WTC11 (cell line): ENCODE results near the gene STRADB. TPM values are rescaled to one million over a fixed set of nuclear protein-coding genes. Genes with fewer than 3 reads are reported as not detected.
A peak's percentile ranks its signal among the peaks of the same experiment; 100 is the strongest.

ENCODE experiments used
- ATAC-seq: fragments of 200-7000 bp; cut with Tn5 transposase; 2 replicates; pipeline ENCODE4 v1.10.0; 2021; ENCODE audit warnings: mild to moderate bottlenecking, moderate library complexity
- CTCF ChIA-PET: fragments of 300-600 bp; sonication (Branson Sonifier 250); formaldehyde crosslinking; loops from one replicate; lab custom pipeline; 2021; ENCODE audit warnings: antibody characterized with exemption; lab: Charles Lee
- POLR2A ChIA-PET: fragments of 350-600 bp; sonication (Branson Sonifier 250); formaldehyde crosslinking; loops from one replicate; lab custom pipeline; 2021; ENCODE audit warnings: antibody characterized with exemption; lab: Charles Lee
- DNase-seq: peaks from one replicate; pipeline ENCODE4 v3.0.0; 2021; ENCODE audit warnings: low spot score
- H3K27ac Mint-ChIP-seq: 2 replicates; pipeline ENCODE4 v1.8.0; 2021; ENCODE audit warnings: mixed read lengths
- H3K27me3 Mint-ChIP-seq: 2 replicates; pipeline ENCODE4 v1.8.0; 2021; ENCODE audit warnings: low read depth, mild to moderate bottlenecking, moderate library complexity, mixed read lengths
- H3K36me3 Mint-ChIP-seq: 2 replicates; pipeline ENCODE4 v1.8.0; 2021; ENCODE audit warnings: mixed read lengths
- H3K4me1 Mint-ChIP-seq: 2 replicates; pipeline ENCODE4 v1.8.0; 2022; ENCODE audit warnings: mixed read lengths
- H3K4me3 Mint-ChIP-seq: 2 replicates; pipeline ENCODE4 v1.8.0; 2021; ENCODE audit warnings: mild to moderate bottlenecking, moderate library complexity, mixed read lengths
- H3K9me3 Mint-ChIP-seq: 2 replicates; pipeline ENCODE4 v1.8.0; 2021; ENCODE audit warnings: mixed read lengths
- AR ChIP-seq: fragments of 250-450 bp; sonication (Bioruptor Pico); IDR thresholded peaks from 2 replicates; pipeline ENCODE4 v1.9.0; 2021; ENCODE audit warnings: mild to moderate bottlenecking
- ATF3 ChIP-seq: sonication (generic); formaldehyde crosslinking; conservative IDR thresholded peaks from 2 replicates; pipeline ENCODE4 v1.8.1; 2022; ENCODE audit warnings: mild to moderate bottlenecking, missing genetic modification reagents
- CTCF ChIP-seq: fragments of 200-600 bp; IDR thresholded peaks from 2 replicates; pipeline ENCODE4 v1.8.0; 2022; ENCODE audit warnings: antibody characterized with exemption
- GABPB1 ChIP-seq: sonication (generic); formaldehyde crosslinking; IDR thresholded peaks from 2 replicates; pipeline ENCODE4 v1.8.1; 2023; ENCODE audit warnings: mild to moderate bottlenecking, missing genetic modification reagents
- KAT7 ChIP-seq: sonication (generic); formaldehyde crosslinking; IDR thresholded peaks from 2 replicates; pipeline ENCODE4 v1.8.1; 2023; ENCODE audit warnings: missing genetic modification reagents, mild to moderate bottlenecking, borderline replicate concordance
- NR3C1 ChIP-seq: sonication (generic); formaldehyde crosslinking; conservative IDR thresholded peaks from 2 replicates; pipeline ENCODE4 v1.8.1; 2023; ENCODE audit warnings: low read depth, mild to moderate bottlenecking, missing genetic modification reagents
- OVOL2 ChIP-seq: fragments of 250-450 bp; sonication (Bioruptor Pico); IDR thresholded peaks from 2 replicates; pipeline ENCODE4 v1.9.0; 2021; ENCODE audit warnings: mild to moderate bottlenecking, borderline replicate concordance
- ZBTB21 ChIP-seq: sonication (generic); formaldehyde crosslinking; IDR thresholded peaks from 2 replicates; pipeline ENCODE4 v1.8.1; 2023; ENCODE audit warnings: mild to moderate bottlenecking, missing genetic modification reagents, borderline replicate concordance
- ZNF121 ChIP-seq: sonication (generic); formaldehyde crosslinking; IDR thresholded peaks from 2 replicates; pipeline ENCODE4 v1.8.0; 2023; ENCODE audit warnings: missing genetic modification reagents
- total RNA-seq: library from RNA; stranded (reverse); gene quantifications from 3 replicates; pipeline ENCODE4 v1.2.3, GENCODE V29; 2021
- TF ChIP-seq, protein P1 (sequence below): sonication (generic); formaldehyde crosslinking; IDR thresholded peaks from 2 replicates; pipeline ENCODE4 v1.8.0; 2022; ENCODE audit warnings: mild to moderate bottlenecking, missing genetic modification reagents
- TF ChIP-seq, protein P2 (sequence below): sonication (generic); formaldehyde crosslinking; IDR thresholded peaks from 2 replicates; pipeline ENCODE4 v1.8.1; 2022; ENCODE audit warnings: low read depth, missing genetic modification reagents, borderline replicate concordance
- TF ChIP-seq, protein P3 (sequence below): sonication (generic); formaldehyde crosslinking; IDR thresholded peaks from 2 replicates; pipeline ENCODE4 v1.8.1; 2022; ENCODE audit warnings: mild to moderate bottlenecking, missing genetic modification reagents, moderate library complexity, borderline replicate concordance
- TF ChIP-seq, protein P4 (sequence below): sonication (generic); formaldehyde crosslinking; IDR thresholded peaks from 2 replicates; pipeline ENCODE4 v1.8.0; 2023; ENCODE audit warnings: missing genetic modification reagents, mild to moderate bottlenecking, borderline replicate concordance

STRADB gene
- total RNA-seq, 1 experiment from 2014 or later: 36.7 TPM

- Mint-ChIP-seq H3K4me1 (no peaks in the 10 kb centered on the region), H3K36me3 (no peaks in the 10 kb centered on the region), H3K27ac (no peak overlapping the region), H3K27me3 (no peaks in the 10 kb centered on the region), H3K4me3 (no peak overlapping the region), H3K9me3 (no peaks in the 10 kb centered on the region)
- no peak for DNase-seq
- ChIA-PET POLR2A (no interaction called here), CTCF (no interaction called here)
- TF ChIP-seq CTCF (no peak), ZNF121 (no peak), ATF3 (no peak), KAT7 (no peak)
- TF ChIP-seq, protein P1, sequence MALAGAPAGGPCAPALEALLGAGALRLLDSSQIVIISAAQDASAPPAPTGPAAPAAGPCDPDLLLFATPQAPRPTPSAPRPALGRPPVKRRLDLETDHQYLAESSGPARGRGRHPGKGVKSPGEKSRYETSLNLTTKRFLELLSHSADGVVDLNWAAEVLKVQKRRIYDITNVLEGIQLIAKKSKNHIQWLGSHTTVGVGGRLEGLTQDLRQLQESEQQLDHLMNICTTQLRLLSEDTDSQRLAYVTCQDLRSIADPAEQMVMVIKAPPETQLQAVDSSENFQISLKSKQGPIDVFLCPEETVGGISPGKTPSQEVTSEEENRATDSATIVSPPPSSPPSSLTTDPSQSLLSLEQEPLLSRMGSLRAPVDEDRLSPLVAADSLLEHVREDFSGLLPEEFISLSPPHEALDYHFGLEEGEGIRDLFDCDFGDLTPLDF: no peak
- ATAC-seq: no peak
Measured at GRCh38 chr2:201403880-201404279, 47.7 kb upstream of the STRADB start.

GRCh38 chr2:201404699-201405280 lies 46.8 kb upstream of the STRADB start:
- H3K9me3 Mint-ChIP-seq: no peaks in the 10 kb centered on the region
- ATAC-seq (no peak), DNase-seq (no peak)
- no peaks in the 10 kb centered on the region for H3K4me1 Mint-ChIP-seq
- TF ChIP-seq AR (CRISPR knock-in tag): no peak
- TF ChIP-seq, protein P2, sequence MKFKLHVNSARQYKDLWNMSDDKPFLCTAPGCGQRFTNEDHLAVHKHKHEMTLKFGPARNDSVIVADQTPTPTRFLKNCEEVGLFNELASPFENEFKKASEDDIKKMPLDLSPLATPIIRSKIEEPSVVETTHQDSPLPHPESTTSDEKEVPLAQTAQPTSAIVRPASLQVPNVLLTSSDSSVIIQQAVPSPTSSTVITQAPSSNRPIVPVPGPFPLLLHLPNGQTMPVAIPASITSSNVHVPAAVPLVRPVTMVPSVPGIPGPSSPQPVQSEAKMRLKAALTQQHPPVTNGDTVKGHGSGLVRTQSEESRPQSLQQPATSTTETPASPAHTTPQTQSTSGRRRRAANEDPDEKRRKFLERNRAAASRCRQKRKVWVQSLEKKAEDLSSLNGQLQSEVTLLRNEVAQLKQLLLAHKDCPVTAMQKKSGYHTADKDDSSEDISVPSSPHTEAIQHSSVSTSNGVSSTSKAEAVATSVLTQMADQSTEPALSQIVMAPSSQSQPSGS (CRISPR knock-in tag): no peak
- TF ChIP-seq ZBTB21 (CRISPR knock-in tag): no peak
- no peak for TF ChIP-seq OVOL2
- TF ChIP-seq, protein P3, sequence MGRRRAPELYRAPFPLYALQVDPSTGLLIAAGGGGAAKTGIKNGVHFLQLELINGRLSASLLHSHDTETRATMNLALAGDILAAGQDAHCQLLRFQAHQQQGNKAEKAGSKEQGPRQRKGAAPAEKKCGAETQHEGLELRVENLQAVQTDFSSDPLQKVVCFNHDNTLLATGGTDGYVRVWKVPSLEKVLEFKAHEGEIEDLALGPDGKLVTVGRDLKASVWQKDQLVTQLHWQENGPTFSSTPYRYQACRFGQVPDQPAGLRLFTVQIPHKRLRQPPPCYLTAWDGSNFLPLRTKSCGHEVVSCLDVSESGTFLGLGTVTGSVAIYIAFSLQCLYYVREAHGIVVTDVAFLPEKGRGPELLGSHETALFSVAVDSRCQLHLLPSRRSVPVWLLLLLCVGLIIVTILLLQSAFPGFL (CRISPR knock-in tag): no peak
- no peaks in the 10 kb centered on the region for H3K27me3 Mint-ChIP-seq
- 0 out of 2 replicates have a peak overlapping the region, but pooled peaks have one; percentile 0 for H3K27ac Mint-ChIP-seq
- POLR2A ChIA-PET: no interaction called here
- no peaks in the 10 kb centered on the region for H3K36me3 Mint-ChIP-seq
- no peak overlapping the region for H3K4me3 Mint-ChIP-seq
- CTCF ChIA-PET: interaction anchor here (1.2 kb wide), 1 partner anchor 173 kb away, joined by 3 read pairs; no protein-coding TSS in a partner anchor

DNA sequence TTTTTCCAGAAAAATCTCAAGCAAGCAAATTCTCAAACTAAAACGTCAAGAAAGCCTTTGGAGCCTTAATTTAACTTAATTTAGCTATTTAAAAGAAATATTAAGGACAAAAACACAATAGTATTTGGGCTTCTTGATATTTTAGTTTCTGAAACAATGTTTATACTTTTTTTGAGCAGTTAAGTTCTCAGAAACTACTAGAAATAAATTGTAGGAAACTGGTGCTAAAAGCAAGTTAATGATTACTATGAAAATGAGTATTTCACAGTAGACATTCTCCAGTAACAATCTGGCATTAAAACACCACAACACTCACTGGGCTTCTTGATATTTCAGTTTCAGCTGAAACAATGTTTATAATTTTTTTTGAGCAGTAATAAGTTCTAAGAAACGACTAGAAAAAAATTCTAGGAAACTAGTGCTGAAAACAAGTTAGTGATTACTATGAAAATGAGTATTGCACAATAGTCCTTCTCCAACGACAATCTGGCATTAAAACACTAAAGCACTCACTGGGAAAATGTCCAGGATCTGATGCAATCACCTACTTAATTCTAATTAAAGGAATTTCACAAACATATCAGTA lies 45.4 kb upstream of the STRADB start:
- H3K27ac Mint-ChIP-seq: no peak overlapping the region
- CTCF ChIA-PET: no interaction called here
- ATAC-seq: no peak
- no peak for DNase-seq
- TF ChIP-seq NR3C1 (CRISPR knock-in tag) (no peak), GABPB1 (CRISPR knock-in tag) (peak; percentile 97)
- TF ChIP-seq, protein P4, sequence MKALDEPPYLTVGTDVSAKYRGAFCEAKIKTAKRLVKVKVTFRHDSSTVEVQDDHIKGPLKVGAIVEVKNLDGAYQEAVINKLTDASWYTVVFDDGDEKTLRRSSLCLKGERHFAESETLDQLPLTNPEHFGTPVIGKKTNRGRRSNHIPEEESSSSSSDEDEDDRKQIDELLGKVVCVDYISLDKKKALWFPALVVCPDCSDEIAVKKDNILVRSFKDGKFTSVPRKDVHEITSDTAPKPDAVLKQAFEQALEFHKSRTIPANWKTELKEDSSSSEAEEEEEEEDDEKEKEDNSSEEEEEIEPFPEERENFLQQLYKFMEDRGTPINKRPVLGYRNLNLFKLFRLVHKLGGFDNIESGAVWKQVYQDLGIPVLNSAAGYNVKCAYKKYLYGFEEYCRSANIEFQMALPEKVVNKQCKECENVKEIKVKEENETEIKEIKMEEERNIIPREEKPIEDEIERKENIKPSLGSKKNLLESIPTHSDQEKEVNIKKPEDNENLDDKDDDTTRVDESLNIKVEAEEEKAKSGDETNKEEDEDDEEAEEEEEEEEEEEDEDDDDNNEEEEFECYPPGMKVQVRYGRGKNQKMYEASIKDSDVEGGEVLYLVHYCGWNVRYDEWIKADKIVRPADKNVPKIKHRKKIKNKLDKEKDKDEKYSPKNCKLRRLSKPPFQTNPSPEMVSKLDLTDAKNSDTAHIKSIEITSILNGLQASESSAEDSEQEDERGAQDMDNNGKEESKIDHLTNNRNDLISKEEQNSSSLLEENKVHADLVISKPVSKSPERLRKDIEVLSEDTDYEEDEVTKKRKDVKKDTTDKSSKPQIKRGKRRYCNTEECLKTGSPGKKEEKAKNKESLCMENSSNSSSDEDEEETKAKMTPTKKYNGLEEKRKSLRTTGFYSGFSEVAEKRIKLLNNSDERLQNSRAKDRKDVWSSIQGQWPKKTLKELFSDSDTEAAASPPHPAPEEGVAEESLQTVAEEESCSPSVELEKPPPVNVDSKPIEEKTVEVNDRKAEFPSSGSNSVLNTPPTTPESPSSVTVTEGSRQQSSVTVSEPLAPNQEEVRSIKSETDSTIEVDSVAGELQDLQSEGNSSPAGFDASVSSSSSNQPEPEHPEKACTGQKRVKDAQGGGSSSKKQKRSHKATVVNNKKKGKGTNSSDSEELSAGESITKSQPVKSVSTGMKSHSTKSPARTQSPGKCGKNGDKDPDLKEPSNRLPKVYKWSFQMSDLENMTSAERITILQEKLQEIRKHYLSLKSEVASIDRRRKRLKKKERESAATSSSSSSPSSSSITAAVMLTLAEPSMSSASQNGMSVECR: no peak
- TF ChIP-seq, all 79 proteins: peak for 1
- Mint-ChIP-seq H3K27me3 (no peaks in the 10 kb centered on the region), H3K4me3 (no peak overlapping the region), H3K36me3 (no peaks in the 10 kb centered on the region), H3K4me1 (no peaks in the 10 kb centered on the region), H3K9me3 (no peaks in the 10 kb centered on the region)
- POLR2A ChIA-PET: no interaction called here
